HepG2 (cell line): ENCODE data around the gene ZNF628. TPM values are rescaled to one million over a fixed set of nuclear protein-coding genes. Genes with fewer than 3 reads are reported as not detected.
A peak's percentile ranks its signal among the peaks of the same experiment; 100 is the strongest.

Experiments used
- IRF2 ChIP-seq: IDR thresholded peaks from 2 replicates; pipeline ENCODE4 v1.6.1; 2018; ENCODE audit warnings: missing genetic modification reagents, missing compliant biosample characterization
- JUNB ChIP-seq: sonication (generic); formaldehyde crosslinking; IDR thresholded peaks from 2 replicates; pipeline ENCODE4 v1.8.0; 2022; ENCODE audit warnings: missing genetic modification reagents, mild to moderate bottlenecking, borderline replicate concordance
- MYNN ChIP-seq: sonication (generic); formaldehyde crosslinking; IDR thresholded peaks from 2 replicates; pipeline ENCODE4 v1.4.0; 2020; ENCODE audit warnings: mild to moderate bottlenecking, low read depth, missing genetic modification reagents
- NFYC ChIP-seq: IDR thresholded peaks from 2 replicates; pipeline ENCODE4 v1.6.1; 2016; ENCODE audit warnings: missing genetic modification reagents, missing compliant biosample characterization
- PHF21A ChIP-seq: sonication (generic); formaldehyde crosslinking; IDR thresholded peaks from 2 replicates; pipeline ENCODE4 v1.5.0; 2020; ENCODE audit warnings: mild to moderate bottlenecking, missing genetic modification reagents
- SAP130 ChIP-seq: IDR thresholded peaks from 2 replicates; pipeline ENCODE4 v1.6.1; 2016; ENCODE audit warnings: low read depth
- SIX1 ChIP-seq: sonication (generic); formaldehyde crosslinking; IDR thresholded peaks from 2 replicates; pipeline ENCODE4 v1.4.0; 2020; ENCODE audit warnings: missing genetic modification reagents, borderline replicate concordance
- SPEN ChIP-seq: sonication (generic); formaldehyde crosslinking; IDR thresholded peaks from 2 replicates; pipeline ENCODE4 v1.5.1; 2020; ENCODE audit warnings: low read depth, mild to moderate bottlenecking, missing genetic modification reagents
- TCF7 ChIP-seq: sonication (generic); IDR thresholded peaks from 2 replicates; pipeline ENCODE4 v1.6.1; 2016; ENCODE audit warnings: antibody characterized with exemption, low read depth
- TOE1 ChIP-seq: sonication (generic); formaldehyde crosslinking; IDR thresholded peaks from 2 replicates; pipeline ENCODE4 v1.4.0; 2020; ENCODE audit warnings: mild to moderate bottlenecking, missing genetic modification reagents
- ZFP62 ChIP-seq: sonication (generic); formaldehyde crosslinking; IDR thresholded peaks from 2 replicates; pipeline ENCODE4 v1.4.0; 2020; ENCODE audit warnings: missing genetic modification reagents
- ZNF101 ChIP-seq: sonication (generic); formaldehyde crosslinking; IDR thresholded peaks from 2 replicates; pipeline ENCODE4 v1.4.0; 2020; ENCODE audit warnings: mild to moderate bottlenecking, low read depth, missing genetic modification reagents, borderline replicate concordance
- ZNF205 ChIP-seq: IDR thresholded peaks from 2 replicates; pipeline ENCODE4 v1.6.1; 2018; ENCODE audit warnings: missing biosample characterization, missing genetic modification reagents
- ZNF441 ChIP-seq: sonication (generic); formaldehyde crosslinking; IDR thresholded peaks from 2 replicates; pipeline ENCODE4 v1.7.0; 2021; ENCODE audit warnings: missing genetic modification reagents, borderline replicate concordance
- ZNF660 ChIP-seq: sonication (generic); formaldehyde crosslinking; IDR thresholded peaks from 2 replicates; pipeline ENCODE4 v1.5.1; 2020; ENCODE audit warnings: mild to moderate bottlenecking, low read depth, missing genetic modification reagents, borderline replicate concordance
- polyA plus RNA-seq, 8 experiments: library from polyadenylated mRNA; depleted of rRNA in 3 of 8; stranded (reverse) in 7 of 8; unstranded in 1 of 8; fragments of >200 nt; fragmentation: Illumina TruSeq in 4 of 8; extraction: Trizol in 4 of 8; gene quantifications; 2 replicates each; pipeline versions ENCODE4 v1.2.1 to v1.2.3, GENCODE V29; 2011 to 2016; ENCODE audit warnings: low read depth in 4 of 8, missing spikeins in 1 of 8, mixed read lengths in 1 of 8; ENCODE audit not compliant: insufficient read depth in 1 of 8
- total RNA-seq, 5 experiments: library from RNA; depleted of rRNA; stranded (reverse); fragments of >200 nt; fragmentation: Illumina TruSeq; extraction: Trizol; gene quantifications; 2 replicates each; pipeline ENCODE4 v1.2.3, GENCODE V29; 2016; ENCODE audit warnings: low read depth in 1 of 5
- TF ChIP-seq, protein P1 (sequence below): sonication (generic); formaldehyde crosslinking; IDR thresholded peaks from 2 replicates; pipeline ENCODE4 v1.9.0; 2022; ENCODE audit warnings: missing genetic modification reagents, mild to moderate bottlenecking, borderline replicate concordance
- TF ChIP-seq, protein P2 (sequence below): sonication (generic); formaldehyde crosslinking; IDR thresholded peaks from 2 replicates; pipeline ENCODE4 v1.5.0; 2020; ENCODE audit warnings: missing genetic modification reagents
- TF ChIP-seq, protein P3 (sequence below): sonication (generic); formaldehyde crosslinking; IDR thresholded peaks from 2 replicates; pipeline ENCODE4 v1.5.0; 2020; ENCODE audit warnings: missing genetic modification reagents
- TF ChIP-seq, protein P4 (sequence below): sonication (generic); formaldehyde crosslinking; IDR thresholded peaks from 2 replicates; pipeline ENCODE4 v1.4.0; 2020; ENCODE audit warnings: low read depth, mild to moderate bottlenecking, missing genetic modification reagents
- TF ChIP-seq, protein P5 (sequence below): IDR thresholded peaks from 2 replicates; pipeline ENCODE4 v1.6.1; 2016; ENCODE audit warnings: low read depth
- TF ChIP-seq, protein P6 (sequence below): sonication (generic); formaldehyde crosslinking; IDR thresholded peaks from 2 replicates; pipeline ENCODE4 v1.4.0; 2020; ENCODE audit warnings: missing genetic modification reagents

ZNF628 gene
- total and polyA plus RNA-seq, 2 of the 13 experiments (the other 11 are each of a cell fraction or from before 2014, with no cell fraction given), result 0.54 to 1.2 TPM

DNA sequence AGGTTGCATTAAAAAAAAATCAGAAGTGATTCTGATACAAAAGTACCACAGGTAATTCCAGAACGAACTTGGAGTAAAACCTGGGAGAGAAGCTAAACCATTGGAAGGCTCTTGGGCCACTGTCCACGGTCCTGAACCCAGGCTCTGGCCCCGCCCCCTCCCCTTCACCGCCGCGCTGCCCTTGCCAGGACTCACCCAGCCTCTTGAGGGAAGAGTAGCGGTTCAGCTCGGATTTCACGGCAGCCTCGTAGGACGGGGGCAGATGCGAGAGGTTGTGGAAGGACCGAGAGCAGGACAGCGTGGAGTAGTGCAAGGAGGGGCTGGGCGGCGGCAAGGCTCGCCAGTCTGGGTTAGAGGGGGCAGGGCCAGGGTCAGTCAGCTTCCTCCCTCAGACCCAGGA lies 39.0 kb upstream of the ZNF628 start (continued):
- TF ChIP-seq, protein P1, sequence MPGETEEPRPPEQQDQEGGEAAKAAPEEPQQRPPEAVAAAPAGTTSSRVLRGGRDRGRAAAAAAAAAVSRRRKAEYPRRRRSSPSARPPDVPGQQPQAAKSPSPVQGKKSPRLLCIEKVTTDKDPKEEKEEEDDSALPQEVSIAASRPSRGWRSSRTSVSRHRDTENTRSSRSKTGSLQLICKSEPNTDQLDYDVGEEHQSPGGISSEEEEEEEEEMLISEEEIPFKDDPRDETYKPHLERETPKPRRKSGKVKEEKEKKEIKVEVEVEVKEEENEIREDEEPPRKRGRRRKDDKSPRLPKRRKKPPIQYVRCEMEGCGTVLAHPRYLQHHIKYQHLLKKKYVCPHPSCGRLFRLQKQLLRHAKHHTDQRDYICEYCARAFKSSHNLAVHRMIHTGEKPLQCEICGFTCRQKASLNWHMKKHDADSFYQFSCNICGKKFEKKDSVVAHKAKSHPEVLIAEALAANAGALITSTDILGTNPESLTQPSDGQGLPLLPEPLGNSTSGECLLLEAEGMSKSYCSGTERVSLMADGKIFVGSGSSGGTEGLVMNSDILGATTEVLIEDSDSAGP (CRISPR knock-in tag), result peak; percentile 27; the same call in 1 of the 2 replicates
- TF ChIP-seq JUNB (0 out of 2 replicates have a peak, but pooled peaks have one; percentile 17), ZNF101 (CRISPR knock-in tag) (no peak), TCF7 (no peak), ZFP62 (CRISPR knock-in tag) (no peak), TOE1 (CRISPR knock-in tag) (no peak), ZNF660 (no peak), SAP130 (peak; percentile 70), MYNN (CRISPR knock-in tag) (0 out of 2 replicates have a peak, but pooled peaks have one; percentile 47), NFYC (CRISPR knock-in tag) (0 out of 2 replicates have a peak, but pooled peaks have one; percentile 17), IRF2 (CRISPR knock-in tag) (peak; percentile 64; the same call in 1 of the 2 replicates), PHF21A (CRISPR knock-in tag) (no peak), ZNF205 (CRISPR knock-in tag) (0 out of 2 replicates have a peak, but pooled peaks have one; percentile 54), SIX1 (0 out of 2 replicates have a peak, but pooled peaks have one; percentile 22), ZNF441 (CRISPR knock-in tag) (peak; percentile 69; the same call in 1 of the 2 replicates), SPEN (CRISPR knock-in tag) (0 out of 2 replicates have a peak, but pooled peaks have one; percentile 25)
- TF ChIP-seq, protein P2, sequence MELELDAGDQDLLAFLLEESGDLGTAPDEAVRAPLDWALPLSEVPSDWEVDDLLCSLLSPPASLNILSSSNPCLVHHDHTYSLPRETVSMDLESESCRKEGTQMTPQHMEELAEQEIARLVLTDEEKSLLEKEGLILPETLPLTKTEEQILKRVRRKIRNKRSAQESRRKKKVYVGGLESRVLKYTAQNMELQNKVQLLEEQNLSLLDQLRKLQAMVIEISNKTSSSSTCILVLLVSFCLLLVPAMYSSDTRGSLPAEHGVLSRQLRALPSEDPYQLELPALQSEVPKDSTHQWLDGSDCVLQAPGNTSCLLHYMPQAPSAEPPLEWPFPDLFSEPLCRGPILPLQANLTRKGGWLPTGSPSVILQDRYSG (CRISPR knock-in tag), result 0 out of 2 replicates have a peak, but pooled peaks have one; percentile 47
- TF ChIP-seq, protein P3, sequence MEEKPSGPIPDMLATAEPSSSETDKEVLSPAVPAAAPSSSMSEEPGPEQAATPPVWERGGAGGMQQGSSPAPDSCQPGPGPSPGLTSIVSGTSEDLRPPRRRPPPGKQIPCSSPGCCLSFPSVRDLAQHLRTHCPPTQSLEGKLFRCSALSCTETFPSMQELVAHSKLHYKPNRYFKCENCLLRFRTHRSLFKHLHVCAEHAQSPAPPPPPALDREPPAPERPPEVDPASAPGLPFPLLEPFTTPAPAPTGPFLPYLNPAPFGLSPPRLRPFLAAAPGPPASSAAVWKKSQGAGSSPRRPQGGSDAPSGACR, result no peak
- TF ChIP-seq, protein P4, sequence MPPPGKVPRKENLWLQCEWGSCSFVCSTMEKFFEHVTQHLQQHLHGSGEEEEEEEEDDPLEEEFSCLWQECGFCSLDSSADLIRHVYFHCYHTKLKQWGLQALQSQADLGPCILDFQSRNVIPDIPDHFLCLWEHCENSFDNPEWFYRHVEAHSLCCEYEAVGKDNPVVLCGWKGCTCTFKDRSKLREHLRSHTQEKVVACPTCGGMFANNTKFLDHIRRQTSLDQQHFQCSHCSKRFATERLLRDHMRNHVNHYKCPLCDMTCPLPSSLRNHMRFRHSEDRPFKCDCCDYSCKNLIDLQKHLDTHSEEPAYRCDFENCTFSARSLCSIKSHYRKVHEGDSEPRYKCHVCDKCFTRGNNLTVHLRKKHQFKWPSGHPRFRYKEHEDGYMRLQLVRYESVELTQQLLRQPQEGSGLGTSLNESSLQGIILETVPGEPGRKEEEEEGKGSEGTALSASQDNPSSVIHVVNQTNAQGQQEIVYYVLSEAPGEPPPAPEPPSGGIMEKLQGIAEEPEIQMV (CRISPR knock-in tag), result no peak
- TF ChIP-seq, protein P5, sequence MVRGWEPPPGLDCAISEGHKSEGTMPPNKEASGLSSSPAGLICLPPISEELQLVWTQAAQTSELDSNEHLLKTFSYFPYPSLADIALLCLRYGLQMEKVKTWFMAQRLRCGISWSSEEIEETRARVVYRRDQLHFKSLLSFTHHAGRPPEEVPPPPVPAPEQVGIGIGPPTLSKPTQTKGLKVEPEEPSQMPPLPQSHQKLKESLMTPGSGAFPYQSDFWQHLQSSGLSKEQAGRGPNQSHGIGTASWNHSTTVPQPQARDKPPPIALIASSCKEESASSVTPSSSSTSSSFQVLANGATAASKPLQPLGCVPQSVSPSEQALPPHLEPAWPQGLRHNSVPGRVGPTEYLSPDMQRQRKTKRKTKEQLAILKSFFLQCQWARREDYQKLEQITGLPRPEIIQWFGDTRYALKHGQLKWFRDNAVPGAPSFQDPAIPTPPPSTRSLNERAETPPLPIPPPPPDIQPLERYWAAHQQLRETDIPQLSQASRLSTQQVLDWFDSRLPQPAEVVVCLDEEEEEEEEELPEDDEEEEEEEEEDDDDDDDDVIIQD (CRISPR knock-in tag), result no peak
- TF ChIP-seq, protein P6, sequence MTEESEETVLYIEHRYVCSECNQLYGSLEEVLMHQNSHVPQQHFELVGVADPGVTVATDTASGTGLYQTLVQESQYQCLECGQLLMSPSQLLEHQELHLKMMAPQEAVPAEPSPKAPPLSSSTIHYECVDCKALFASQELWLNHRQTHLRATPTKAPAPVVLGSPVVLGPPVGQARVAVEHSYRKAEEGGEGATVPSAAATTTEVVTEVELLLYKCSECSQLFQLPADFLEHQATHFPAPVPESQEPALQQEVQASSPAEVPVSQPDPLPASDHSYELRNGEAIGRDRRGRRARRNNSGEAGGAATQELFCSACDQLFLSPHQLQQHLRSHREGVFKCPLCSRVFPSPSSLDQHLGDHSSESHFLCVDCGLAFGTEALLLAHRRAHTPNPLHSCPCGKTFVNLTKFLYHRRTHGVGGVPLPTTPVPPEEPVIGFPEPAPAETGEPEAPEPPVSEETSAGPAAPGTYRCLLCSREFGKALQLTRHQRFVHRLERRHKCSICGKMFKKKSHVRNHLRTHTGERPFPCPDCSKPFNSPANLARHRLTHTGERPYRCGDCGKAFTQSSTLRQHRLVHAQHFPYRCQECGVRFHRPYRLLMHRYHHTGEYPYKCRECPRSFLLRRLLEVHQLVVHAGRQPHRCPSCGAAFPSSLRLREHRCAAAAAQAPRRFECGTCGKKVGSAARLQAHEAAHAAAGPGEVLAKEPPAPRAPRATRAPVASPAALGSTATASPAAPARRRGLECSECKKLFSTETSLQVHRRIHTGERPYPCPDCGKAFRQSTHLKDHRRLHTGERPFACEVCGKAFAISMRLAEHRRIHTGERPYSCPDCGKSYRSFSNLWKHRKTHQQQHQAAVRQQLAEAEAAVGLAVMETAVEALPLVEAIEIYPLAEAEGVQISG, result peak; percentile 55
